Tibial nerve (tissue), 4 donors: Measurements from ENCODE around the gene RALGAPB.

Experiments
- CTCF ChIP-seq, 5 experiments: fragments of 200-600 bp in 3 of 5; fragments of 450-650 bp in 2 of 5; sonication (generic) in 3 of 5; IDR thresholded peaks; one replicate each; pipeline ENCODE4 v1.5.1; 2016 to 2019; ENCODE audit warnings: antibody characterized with exemption in 5 of 5, mild to moderate bottlenecking in 3 of 5, moderate library complexity in 2 of 5
- EP300 ChIP-seq, 2 donors: sonication (generic); formaldehyde crosslinking; IDR thresholded peaks; one replicate each; pipeline ENCODE4 v1.6.1; 2017; ENCODE audit warnings: antibody characterized with exemption in 2 of 2, mild to moderate bottlenecking in 1 of 2

GRCh38 chr20:38460040-38460623 lies 12.5 kb upstream of the RALGAPB start:
- TF ChIP-seq CTCF (IDR thresholded peaks at IDR 0.05), result no peak
- no peak for TF ChIP-seq EP300 (IDR thresholded peaks at IDR 0.05)
